Mucosa of descending colon (tissue), 3 donors: ENCODE data around the gene PHETA1. TPM values are rescaled to one million over a fixed set of nuclear protein-coding genes. Genes with fewer than 3 reads are reported as not detected.

ENCODE experiments used
- ATAC-seq: fragments of 200-7000 bp; cut with Tn5 transposase; one replicate; pipeline ENCODE4 v1.9.1; 2020; ENCODE audit warnings: mild to moderate bottlenecking, moderate library complexity
- DNase-seq, 3 donors: peaks; one replicate each; pipeline ENCODE4 v3.0.0-alpha.2; 2020
- H3K36me3 ChIP-seq: fragments of 200-600 bp; one replicate; pipeline ENCODE4 v1.8.0; 2021; ENCODE audit warnings: low read depth, mild to moderate bottlenecking
- H3K4me1 ChIP-seq: fragments of 200-600 bp; one replicate; pipeline ENCODE4 v1.8.0; 2021; ENCODE audit warnings: low read depth, mild to moderate bottlenecking
- H3K4me3 ChIP-seq: fragments of 200-600 bp; one replicate; pipeline ENCODE4 v1.8.0; 2021; ENCODE audit warnings: mild to moderate bottlenecking
- H3K9me3 ChIP-seq: fragments of 200-600 bp; one replicate; pipeline ENCODE4 v1.8.0; 2021; ENCODE audit warnings: mild to moderate bottlenecking
- CTCF ChIP-seq: fragments of 200-600 bp; IDR thresholded peaks from one replicate; pipeline ENCODE4 v1.8.0; 2022; ENCODE audit warnings: antibody characterized with exemption, mild to moderate bottlenecking
- intact Hi-C, 2 donors: fragments of 100-400 bp; cut with DNase I in 1 of 2; cut with micrococcal nuclease in 1 of 2; formaldehyde crosslinking; loops; one replicate each; pipeline versions ENCODE4 v1.11.0 to v1.11.1; 2022; cut with DNase I, micrococcal nuclease
- total RNA-seq, 3 donors: library from RNA; stranded (reverse); fragmentation: NEBNext Ultra II Directional in 2 of 3; extraction: Animal tissue kit (Norgen Biotek cat#: 25700) in 2 of 3; gene quantifications; one replicate each; pipeline versions ENCODE4 v1.2.1 to v1.2.4, GENCODE V29; 2021 to 2023
- donor health status: DM: no; HTN: no; CAD: no; lungs with moderate emphysema.
- donor health status: DM: no; HTN: no; CAD: no.
- donor health status: DM: no; HTN: yes; CAD: no.

Gene PHETA1
- total RNA-seq, 3 donors from 2014 or later: 21.4 to 39.8 (median 23.4) TPM

- ATAC-seq (no peak), DNase-seq (no peak)
- no peaks in the 10 kb centered on the region for H3K9me3 ChIP-seq
- no peaks in the 10 kb centered on the region for H3K36me3 ChIP-seq
- no peak for TF ChIP-seq CTCF
- H3K4me1 ChIP-seq: no peaks in the 10 kb centered on the region
- no peak overlapping the region for H3K4me3 ChIP-seq
- intact Hi-C loops: no loop called here
These were observed 46.3 kb downstream of the PHETA1 start for GRCh38 chr12:111322336-111323250.

- Histone ChIP-seq H3K4me1 (no peaks in the 10 kb centered on the region), H3K9me3 (no peaks in the 10 kb centered on the region), H3K4me3 (no peak overlapping the region), H3K36me3 (no peaks in the 10 kb centered on the region)
- TF ChIP-seq CTCF: no peak
- ATAC-seq (no peak), DNase-seq (no peak)
- intact Hi-C loops: no loop called here
These were observed 47.6 kb downstream of the PHETA1 start for GRCh38 chr12:111321317-111321716.

GRCh38 chr12:111320258-111321050, 48.4 kb downstream of the PHETA1 start:
- intact Hi-C loops: no loop called here
- no peaks in the 10 kb centered on the region for H3K4me1 ChIP-seq
- no peaks in the 10 kb centered on the region for H3K36me3 ChIP-seq
- H3K9me3 ChIP-seq: no peaks in the 10 kb centered on the region
- TF ChIP-seq CTCF: no peak
- ATAC-seq (no peak), DNase-seq (no peak)
- no peak overlapping the region for H3K4me3 ChIP-seq

GRCh38 chr12:111319600-111320257, 49.2 kb downstream of the PHETA1 start:
- no peak for TF ChIP-seq CTCF
- ATAC-seq (no peak), DNase-seq (no peak)
- Histone ChIP-seq H3K9me3 (no peaks in the 10 kb centered on the region), H3K4me1 (no peaks in the 10 kb centered on the region), H3K36me3 (no peaks in the 10 kb centered on the region), H3K4me3 (no peak overlapping the region)
- intact Hi-C loops: no loop called here

GRCh38 chr12:111318450-111318849, 50.4 kb downstream of the PHETA1 start:
- no peaks in the 10 kb centered on the region for H3K9me3 ChIP-seq
- DNase-seq (no peak), ATAC-seq (no peak)
- intact Hi-C loops: no loop called here
- H3K4me1 ChIP-seq: no peaks in the 10 kb centered on the region
- no peak overlapping the region for H3K4me3 ChIP-seq
- no peaks in the 10 kb centered on the region for H3K36me3 ChIP-seq
- no peak for TF ChIP-seq CTCF
